OCI-LY3 (cell line): Measurements from ENCODE around the gene KIF18B.

Experiments
- H2AFZ ChIP-seq: fragments of 200-600, 300-600 bp; shearing (Covaris generic); 2 replicates; pipeline ENCODE4 v1.6.0; 2014; ENCODE audit warnings: antibody characterized with exemption, low read depth, low read length
- H3K27ac ChIP-seq: fragments of 200-600, 300-600 bp; sonication (generic); 2 replicates; pipeline ENCODE4 v1.5.1; 2014; ENCODE audit warnings: mild to moderate bottlenecking, low read length, moderate library complexity, mixed read lengths
- H3K27me3 ChIP-seq: fragments of 200-600, 300-600 bp; sonication (generic); 2 replicates; pipeline ENCODE4 v1.6.1; 2014; ENCODE audit warnings: low read depth, low read length, mixed read lengths
- H3K36me3 ChIP-seq: fragments of 200-600, 300-600 bp; sonication (generic); replicated peaks from 2 replicates; pipeline ENCODE3; 2014; ENCODE audit warnings: low read depth, low read length, mixed read lengths
- H3K4me1 ChIP-seq: fragments of 300-600, 200-600 bp; sonication (generic); 2 replicates; pipeline ENCODE4 v1.6.1; 2014; ENCODE audit warnings: low read length, mixed read lengths
- H3K4me2 ChIP-seq: fragments of 200-600, 300-600 bp; sonication (generic); 2 replicates; pipeline ENCODE4 v1.6.1; 2014; ENCODE audit warnings: low read length, mixed read lengths
- H3K4me3 ChIP-seq: fragments of 300-600, 200-600 bp; sonication (generic); 2 replicates; pipeline ENCODE4 v1.5.1; 2014; ENCODE audit warnings: antibody characterized with exemption, mild to moderate bottlenecking, low read length, moderate library complexity
- H3K79me2 ChIP-seq: fragments of 300-600, 200-600 bp; shearing (Covaris generic); 2 replicates; pipeline ENCODE4 v1.6.1; 2014; ENCODE audit warnings: mild to moderate bottlenecking, low read length, mixed read lengths
- H3K9ac ChIP-seq: fragments of 300-600, 200-600 bp; shearing (Covaris generic); 2 replicates; pipeline ENCODE4 v1.6.0; 2014; ENCODE audit warnings: mild to moderate bottlenecking, low read length, moderate library complexity
- H3K9me3 ChIP-seq: fragments of 200-600, 300-600 bp; shearing (Covaris generic); 2 replicates; pipeline ENCODE4 v1.6.1; 2014; ENCODE audit warnings: low read length, mixed read lengths; ENCODE audit not compliant: insufficient read depth
- H4K20me1 ChIP-seq: fragments of 200-600, 300-600 bp; sonication (generic); 2 replicates; pipeline ENCODE4 v1.6.1; 2016; ENCODE audit warnings: low read length, mixed read lengths; ENCODE audit not compliant: insufficient read depth
- EZH2phosphoT487 ChIP-seq: fragments of 200-600 bp; shearing (Covaris generic); IDR thresholded peaks from 2 replicates; pipeline ENCODE4 v1.6.1; 2018; ENCODE audit warnings: antibody characterized with exemption, mixed run types, low read depth
- TF ChIP-seq, protein P1 (sequence below): fragments of 200-600, 300-600 bp; sonication (generic); IDR thresholded peaks from 2 replicates; pipeline ENCODE4 v1.5.1; 2014; ENCODE audit warnings: antibody characterized with exemption, low read length, low read depth

KIF18B gene

GRCh38 chr17:44903012-44903685 is 44.4 kb downstream of the KIF18B start:
- Histone ChIP-seq H3K4me1 (peaks cover 10% of the 10 kb centered on the region; the same call in 1 of the 2 replicates), H3K27ac (no peak overlapping the region), H2AFZ (no peak overlapping the region), H3K27me3 (peaks cover 5% of the 10 kb centered on the region; the same call in 1 of the 2 replicates), H3K9ac (no peak overlapping the region), H4K20me1 (no peaks in the 10 kb centered on the region), H3K9me3 (no peaks in the 10 kb centered on the region), H3K4me3 (no peak overlapping the region), H3K4me2 (no peak overlapping the region), H3K36me3 (no peaks in the 10 kb centered on the region), H3K79me2 (peaks cover 11% of the 10 kb centered on the region)
- TF ChIP-seq EZH2phosphoT487 = no peak
- TF ChIP-seq, protein P1, sequence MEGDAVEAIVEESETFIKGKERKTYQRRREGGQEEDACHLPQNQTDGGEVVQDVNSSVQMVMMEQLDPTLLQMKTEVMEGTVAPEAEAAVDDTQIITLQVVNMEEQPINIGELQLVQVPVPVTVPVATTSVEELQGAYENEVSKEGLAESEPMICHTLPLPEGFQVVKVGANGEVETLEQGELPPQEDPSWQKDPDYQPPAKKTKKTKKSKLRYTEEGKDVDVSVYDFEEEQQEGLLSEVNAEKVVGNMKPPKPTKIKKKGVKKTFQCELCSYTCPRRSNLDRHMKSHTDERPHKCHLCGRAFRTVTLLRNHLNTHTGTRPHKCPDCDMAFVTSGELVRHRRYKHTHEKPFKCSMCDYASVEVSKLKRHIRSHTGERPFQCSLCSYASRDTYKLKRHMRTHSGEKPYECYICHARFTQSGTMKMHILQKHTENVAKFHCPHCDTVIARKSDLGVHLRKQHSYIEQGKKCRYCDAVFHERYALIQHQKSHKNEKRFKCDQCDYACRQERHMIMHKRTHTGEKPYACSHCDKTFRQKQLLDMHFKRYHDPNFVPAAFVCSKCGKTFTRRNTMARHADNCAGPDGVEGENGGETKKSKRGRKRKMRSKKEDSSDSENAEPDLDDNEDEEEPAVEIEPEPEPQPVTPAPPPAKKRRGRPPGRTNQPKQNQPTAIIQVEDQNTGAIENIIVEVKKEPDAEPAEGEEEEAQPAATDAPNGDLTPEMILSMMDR = no peak

- H3K9ac ChIP-seq = no peak overlapping the region
- H3K4me3 ChIP-seq = no peak overlapping the region
- H3K9me3 ChIP-seq = no peaks in the 10 kb centered on the region
- peaks cover 5% of the 10 kb centered on the region; the same call in 1 of the 2 replicates for H3K27me3 ChIP-seq
- H3K4me1 ChIP-seq = peaks cover 10% of the 10 kb centered on the region; the same call in 1 of the 2 replicates
- no peaks in the 10 kb centered on the region for H3K36me3 ChIP-seq
- H3K4me2 ChIP-seq = no peak overlapping the region
- peaks cover 20% of the 10 kb centered on the region for H3K79me2 ChIP-seq
- H3K27ac ChIP-seq = no peak overlapping the region
- no peak overlapping the region for H2AFZ ChIP-seq
- H4K20me1 ChIP-seq = no peaks in the 10 kb centered on the region
- no peak for TF ChIP-seq EZH2phosphoT487
- TF ChIP-seq, protein P1 = no peak
These were observed 45.3 kb downstream of the KIF18B start for GRCh38 chr17:44902135-44902760.

GRCh38 chr17:44901411-44901921 is 46.1 kb downstream of the KIF18B start:
- H3K4me1 ChIP-seq = peaks cover 10% of the 10 kb centered on the region; the same call in 1 of the 2 replicates
- H3K36me3 ChIP-seq = no peaks in the 10 kb centered on the region
- H3K27ac ChIP-seq = no peak overlapping the region
- no peak overlapping the region for H3K4me2 ChIP-seq
- peaks cover 28% of the 10 kb centered on the region for H3K79me2 ChIP-seq
- no peak overlapping the region for H2AFZ ChIP-seq
- no peaks in the 10 kb centered on the region for H4K20me1 ChIP-seq
- TF ChIP-seq, protein P1 = no peak
- no peak for TF ChIP-seq EZH2phosphoT487
- H3K9me3 ChIP-seq = no peaks in the 10 kb centered on the region
- H3K27me3 ChIP-seq = peaks cover 5% of the 10 kb centered on the region; the same call in 1 of the 2 replicates
- no peak overlapping the region for H3K4me3 ChIP-seq
- no peak overlapping the region for H3K9ac ChIP-seq

GRCh38 chr17:44900894-44901293 is 46.7 kb downstream of the KIF18B start:
- TF ChIP-seq, protein P1 = no peak
- TF ChIP-seq EZH2phosphoT487 = no peak

More at GRCh38 chr17:44900894-44901293, 46.7 kb downstream of the KIF18B start:
- Histone ChIP-seq H3K36me3 (peaks cover under 1% of the 10 kb centered on the region), H4K20me1 (no peaks in the 10 kb centered on the region), H3K27ac (no peak overlapping the region), H3K27me3 (peaks cover 5% of the 10 kb centered on the region; the same call in 1 of the 2 replicates), H3K9ac (no peak overlapping the region), H3K4me3 (no peak overlapping the region), H3K4me1 (peaks cover 10% of the 10 kb centered on the region; the same call in 1 of the 2 replicates), H2AFZ (no peak overlapping the region), H3K9me3 (no peaks in the 10 kb centered on the region), H3K79me2 (peaks cover 33% of the 10 kb centered on the region), H3K4me2 (no peak overlapping the region)
